BE2C (cell line): ENCODE results near the gene CFAP210.

Experiments used
- DNase-seq: peaks from one replicate; pipeline ENCODE4 v3.0.0-alpha.2; 2020
- H3K27me3 ChIP-seq: fragments of 250-450 bp; sonication (Bioruptor Pico); 2 replicates; pipeline ENCODE4 v1.5.1; 2020; ENCODE audit warnings: mild to moderate bottlenecking
- H3K36me3 ChIP-seq: fragments of 250-450 bp; sonication (Bioruptor Pico); 2 replicates; pipeline ENCODE4 v1.5.1; 2020; ENCODE audit warnings: mild to moderate bottlenecking
- H3K4me1 ChIP-seq: fragments of 250-450 bp; sonication (Bioruptor Pico); 2 replicates; pipeline ENCODE4 v1.5.1; 2020
- H3K4me3 ChIP-seq: 2 replicates; pipeline ENCODE4 v1.5.1; 2011; ENCODE audit warnings: low read depth, low read length
- H3K9me3 ChIP-seq: fragments of 250-450 bp; sonication (Bioruptor Pico); 2 replicates; pipeline ENCODE4 v1.5.1; 2020
- CTCF ChIP-seq: IDR thresholded peaks from 2 replicates; pipeline ENCODE4 v1.5.1; 2012; ENCODE audit warnings: mild to moderate bottlenecking, low read depth, low read length

Gene CFAP210

GRCh38 chr2:169735623-169736022 is 41.4 kb upstream of the CFAP210 start:
- no peak for DNase-seq
- H3K36me3 ChIP-seq = no peaks in the 10 kb centered on the region; the same call in 1 of the 2 replicates
- TF ChIP-seq CTCF = no peak
- no peaks in the 10 kb centered on the region for H3K27me3 ChIP-seq
- H3K9me3 ChIP-seq = no peaks in the 10 kb centered on the region
- peak overlapping the region; percentile 80 for H3K4me3 ChIP-seq
- no peaks in the 10 kb centered on the region for H3K4me1 ChIP-seq

GRCh38 chr2:169734169-169734847 is 40.1 kb upstream of the CFAP210 start:
- TF ChIP-seq CTCF = no peak
- no peaks in the 10 kb centered on the region for H3K9me3 ChIP-seq

GRCh38 chr2:169732583-169733358 is 38.6 kb upstream of the CFAP210 start:
- no peaks in the 10 kb centered on the region; the same call in 1 of the 2 replicates for H3K36me3 ChIP-seq
- no peak for TF ChIP-seq CTCF
- H3K9me3 ChIP-seq = no peaks in the 10 kb centered on the region
- peak overlapping the region; percentile 58 for H3K4me3 ChIP-seq
- H3K27me3 ChIP-seq = no peaks in the 10 kb centered on the region
- no peaks in the 10 kb centered on the region for H3K4me1 ChIP-seq
- no peak for DNase-seq

More at GRCh38 chr2:169734169-169734847, 40.1 kb upstream of the CFAP210 start:
- Histone ChIP-seq H3K4me1 (no peaks in the 10 kb centered on the region), H3K4me3 (peak overlapping the region; percentile 80), H3K36me3 (no peaks in the 10 kb centered on the region; the same call in 1 of the 2 replicates), H3K27me3 (no peaks in the 10 kb centered on the region)
- DNase-seq = peak; percentile 47

GRCh38 chr2:169732075-169732474 is 37.9 kb upstream of the CFAP210 start:
- no peaks in the 10 kb centered on the region; the same call in 1 of the 2 replicates for H3K36me3 ChIP-seq
- H3K9me3 ChIP-seq = no peaks in the 10 kb centered on the region
- DNase-seq = no peak
- TF ChIP-seq CTCF = no peak
- H3K4me1 ChIP-seq = no peaks in the 10 kb centered on the region
- no peaks in the 10 kb centered on the region for H3K27me3 ChIP-seq
- no peak overlapping the region for H3K4me3 ChIP-seq

- Histone ChIP-seq H3K4me3 (no peak overlapping the region), H3K36me3 (no peaks in the 10 kb centered on the region), H3K27me3 (no peaks in the 10 kb centered on the region), H3K4me1 (no peaks in the 10 kb centered on the region), H3K9me3 (no peaks in the 10 kb centered on the region)
- DNase-seq = no peak
- TF ChIP-seq CTCF = no peak
Measured at GRCh38 chr2:169729274-169729605, 35.0 kb upstream of the CFAP210 start.

- Histone ChIP-seq H3K27me3 (no peaks in the 10 kb centered on the region), H3K4me3 (no peak overlapping the region), H3K4me1 (no peaks in the 10 kb centered on the region), H3K36me3 (no peaks in the 10 kb centered on the region), H3K9me3 (no peaks in the 10 kb centered on the region)
- peak; percentile 33 for DNase-seq
- no peak for TF ChIP-seq CTCF
Measured at GRCh38 chr2:169727065-169727464, 32.9 kb upstream of the CFAP210 start.
